Skeletal muscle tissue (tissue), 4 donors: ENCODE data around the gene CAMKMT. TPM values are rescaled to one million over a fixed set of nuclear protein-coding genes. Genes with fewer than 3 reads are reported as not detected.

ENCODE experiments used
- H3K27ac ChIP-seq: one replicate; pipeline ENCODE4 v1.7.0; 2013; ENCODE audit warnings: mild to moderate bottlenecking, low read depth, low read length, inconsistent platforms
- H3K27me3 ChIP-seq, 3 donors: one replicate each; pipeline ENCODE4 v1.7.0; 2013; ENCODE audit warnings: low read length in 3 of 3; ENCODE audit not compliant: control insufficient read depth in 3 of 3, insufficient read depth in 3 of 3
- H3K36me3 ChIP-seq, 3 donors: one replicate each; pipeline ENCODE4 v1.7.0; 2013; ENCODE audit warnings: low read length in 3 of 3; ENCODE audit not compliant: control insufficient read depth in 3 of 3, insufficient read depth in 3 of 3
- H3K4me1 ChIP-seq, 3 donors: one replicate each; pipeline ENCODE4 v1.7.0; 2013; ENCODE audit warnings: low read length in 3 of 3, mild to moderate bottlenecking in 3 of 3; ENCODE audit not compliant: control insufficient read depth in 3 of 3, insufficient read depth in 3 of 3
- H3K4me3 ChIP-seq, 3 donors: one replicate each; pipeline ENCODE4 v1.7.0; 2013; ENCODE audit warnings: low read length in 3 of 3
- H3K9ac ChIP-seq, 3 donors: one replicate each; pipeline ENCODE4 v1.7.0; 2013; ENCODE audit warnings: low read length in 3 of 3, mild to moderate bottlenecking in 3 of 3, moderate library complexity in 2 of 3, low read depth in 1 of 3
- H3K9me3 ChIP-seq, 3 donors: one replicate each; pipeline ENCODE4 v1.7.0; 2013; ENCODE audit warnings: low read length in 3 of 3; ENCODE audit not compliant: control insufficient read depth in 3 of 3
- total RNA-seq: library from RNA; depleted of rRNA; stranded (reverse); fragments of >200 nt; gene quantifications from one replicate; pipeline ENCODE4 v1.2.3, GENCODE V29; 2014
- donor health status: Osteomylitis.

CAMKMT gene
- total RNA-seq, 1 donor from 2014 or later = 5.2 TPM

- Histone ChIP-seq H3K4me1 (peaks cover 0 to 8% (median 8%) of the 10 kb centered on the region in 3 donors), H3K9me3 (no peaks in the 10 kb centered on the region), H3K27me3 (no peaks in the 10 kb centered on the region), H3K4me3 (no peak overlapping the region), H3K9ac (no peak overlapping the region), H3K27ac (no peak overlapping the region), H3K36me3 (peaks cover 13 to 28% (median 26%) of the 10 kb centered on the region in 3 donors)
These were observed 32.4 kb upstream of the CAMKMT start for GRCh38 chr2:44329343-44329742.

- peaks cover 13 to 29% (median 26%) of the 10 kb centered on the region in 3 donors for H3K36me3 ChIP-seq
- H3K9me3 ChIP-seq = no peaks in the 10 kb centered on the region
- no peak overlapping the region for H3K27ac ChIP-seq
- H3K4me1 ChIP-seq = peaks cover 0 to 3% (median 0%) of the 10 kb centered on the region in 3 donors
- no peak overlapping the region for H3K4me3 ChIP-seq
- H3K9ac ChIP-seq = no peak overlapping the region
- no peaks in the 10 kb centered on the region for H3K27me3 ChIP-seq
These were observed 30.9 kb upstream of the CAMKMT start for GRCh38 chr2:44330801-44331200.

- Histone ChIP-seq H3K27ac (no peak overlapping the region), H3K4me3 (no peak overlapping the region), H3K9me3 (no peaks in the 10 kb centered on the region), H3K9ac (no peak overlapping the region), H3K4me1 (no peaks in the 10 kb centered on the region), H3K36me3 (peaks cover 22 to 45% (median 39%) of the 10 kb centered on the region in 3 donors), H3K27me3 (no peaks in the 10 kb centered on the region)
These were observed 27.8 kb upstream of the CAMKMT start for GRCh38 chr2:44333994-44334393.

- Histone ChIP-seq H3K36me3 (peaks cover 26 to 39% (median 37%) of the 10 kb centered on the region in 3 donors), H3K9ac (no peak overlapping the region)
These were observed 25.8 kb upstream of the CAMKMT start for GRCh38 chr2:44335806-44336538.

GRCh38 chr2:44342854-44343253 is 18.9 kb upstream of the CAMKMT start:
- Histone ChIP-seq H3K27ac (no peak overlapping the region), H3K4me3 (no peak overlapping the region), H3K9ac (no peak overlapping the region), H3K9me3 (no peaks in the 10 kb centered on the region), H3K36me3 (peaks cover 20 to 53% (median 32%) of the 10 kb centered on the region in 3 donors), H3K4me1 (no peaks in the 10 kb centered on the region), H3K27me3 (no peaks in the 10 kb centered on the region)

More at GRCh38 chr2:44335806-44336538, 25.8 kb upstream of the CAMKMT start:
- Histone ChIP-seq H3K27ac (no peak overlapping the region), H3K4me1 (no peaks in the 10 kb centered on the region), H3K27me3 (no peaks in the 10 kb centered on the region), H3K9me3 (no peaks in the 10 kb centered on the region), H3K4me3 (no peak overlapping the region)

- no peaks in the 10 kb centered on the region for H3K9me3 ChIP-seq
- peaks cover 18 to 23% (median 20%) of the 10 kb centered on the region in 3 donors for H3K4me1 ChIP-seq
- H3K4me3 ChIP-seq = no peak overlapping the region
- no peaks in the 10 kb centered on the region for H3K27me3 ChIP-seq
- no peak overlapping the region for H3K27ac ChIP-seq
- H3K9ac ChIP-seq = no peak overlapping the region
- H3K36me3 ChIP-seq = peaks cover 5 to 28% (median 7%) of the 10 kb centered on the region in 3 donors
These were observed 14.2 kb upstream of the CAMKMT start for GRCh38 chr2:44347526-44347925.

- Histone ChIP-seq H3K9me3 (no peaks in the 10 kb centered on the region), H3K9ac (no peak overlapping the region), H3K4me3 (no peak overlapping the region), H3K36me3 (peaks cover 2 to 22% (median 5%) of the 10 kb centered on the region in 3 donors), H3K27ac (no peak overlapping the region), H3K4me1 (peaks cover 18 to 23% (median 20%) of the 10 kb centered on the region in 3 donors), H3K27me3 (no peaks in the 10 kb centered on the region)
These were observed 13.3 kb upstream of the CAMKMT start for GRCh38 chr2:44348400-44348799.

- Histone ChIP-seq H3K27me3 (no peaks in the 10 kb centered on the region), H3K9ac (no peak overlapping the region), H3K36me3 (peaks cover 0 to 12% (median 0%) of the 10 kb centered on the region in 3 donors), H3K9me3 (no peaks in the 10 kb centered on the region), H3K27ac (no peak overlapping the region), H3K4me3 (no peak overlapping the region), H3K4me1 (peaks cover 18 to 25% (median 23%) of the 10 kb centered on the region in 3 donors)
These were observed 12.2 kb upstream of the CAMKMT start for GRCh38 chr2:44349506-44349905.

GRCh38 chr2:44351088-44351487 is 10.7 kb upstream of the CAMKMT start:
- Histone ChIP-seq H3K27me3 (no peaks in the 10 kb centered on the region), H3K9ac (peak overlapping the region in 1 of 3 donors; percentile 16), H3K4me3 (no peak overlapping the region), H3K36me3 (peaks cover 0 to under 1% (median 0%) of the 10 kb centered on the region in 3 donors), H3K27ac (no peak overlapping the region), H3K4me1 (peaks cover 18 to 25% (median 23%) of the 10 kb centered on the region in 3 donors), H3K9me3 (no peaks in the 10 kb centered on the region)

GRCh38 chr2:44351676-44352075 is 10.1 kb upstream of the CAMKMT start:
- peak overlapping the region in 1 of 3 donors; percentile 16 for H3K9ac ChIP-seq
- H3K9me3 ChIP-seq = no peaks in the 10 kb centered on the region
- H3K27ac ChIP-seq = peak overlapping the region; percentile 37
- peaks cover 19 to 26% (median 23%) of the 10 kb centered on the region in 3 donors for H3K4me1 ChIP-seq
- H3K27me3 ChIP-seq = no peaks in the 10 kb centered on the region
- peak overlapping the region in 1 of 3 donors; percentile 27 for H3K4me3 ChIP-seq
- no peaks in the 10 kb centered on the region for H3K36me3 ChIP-seq
